Neural progenitor cell (in vitro differentiated cells): ENCODE measurements around the gene AGFG1. TPM values are rescaled to one million over a fixed set of nuclear protein-coding genes. Genes with fewer than 3 reads are reported as not detected.

Experiments used
- DNase-seq: peaks from one replicate; pipeline ENCODE4 v3.0.0-alpha.2; 2016; ENCODE audit warnings: low spot score
- H2AFZ ChIP-seq: fragments of 200-600 bp; sonication (generic); replicated peaks from 2 replicates; pipeline ENCODE4 v1.6.1; 2016; ENCODE audit warnings: antibody characterized with exemption
- H3F3A ChIP-seq: fragments of 200-600 bp; sonication (generic); 2 replicates; pipeline ENCODE4 v1.6.1; 2016; ENCODE audit warnings: antibody characterized with exemption, low read depth
- H3K27ac ChIP-seq: fragments of 200-600 bp; sonication (generic); 2 replicates; pipeline ENCODE4 v1.5.1; 2016; ENCODE audit warnings: mild to moderate bottlenecking
- H3K27me3 ChIP-seq: fragments of 200-600 bp; sonication (generic); 2 replicates; pipeline ENCODE4 v1.6.1; 2016; ENCODE audit warnings: mild to moderate bottlenecking, moderate library complexity
- H3K36me3 ChIP-seq: fragments of 200-600 bp; sonication (generic); 2 replicates; pipeline ENCODE4 v1.5.1; 2016
- H3K4me1 ChIP-seq: fragments of 200-600 bp; sonication (generic); 2 replicates; pipeline ENCODE4 v1.6.1; 2016; ENCODE audit warnings: mixed run types
- H3K4me2 ChIP-seq: fragments of 200-600 bp; sonication (generic); 2 replicates; pipeline ENCODE4 v1.6.1; 2016
- H3K4me3 ChIP-seq: fragments of 200-600 bp; sonication (generic); 2 replicates; pipeline ENCODE4 v1.5.1; 2016
- H3K79me2 ChIP-seq: fragments of 200-600 bp; sonication (generic); 2 replicates; pipeline ENCODE4 v1.6.1; 2016; ENCODE audit warnings: low read depth
- H3K9ac ChIP-seq: fragments of 200-600 bp; sonication (generic); 2 replicates; pipeline ENCODE4 v1.6.1; 2016
- H3K9me3 ChIP-seq: fragments of 200-600 bp; sonication (generic); 2 replicates; pipeline ENCODE4 v1.5.1; 2016; ENCODE audit warnings: low read depth
- H4K20me1 ChIP-seq: fragments of 200-600 bp; sonication (generic); 2 replicates; pipeline ENCODE4 v1.6.1; 2016; ENCODE audit warnings: low read depth
- H3K27ac Mint-ChIP-seq: 3 replicates; pipeline ENCODE4 v1.8.0; 2021; ENCODE audit warnings: mixed read lengths
- H3K27me3 Mint-ChIP-seq: 2 replicates; pipeline ENCODE4 v1.8.0; 2022; ENCODE audit warnings: low read depth, mild to moderate bottlenecking, inconsistent platforms, moderate library complexity, mixed read lengths; ENCODE audit not compliant: insufficient read depth
- H3K36me3 Mint-ChIP-seq: 3 replicates; pipeline ENCODE4 v1.8.0; 2021; ENCODE audit warnings: mixed read lengths
- H3K4me1 Mint-ChIP-seq: 3 replicates; pipeline ENCODE4 v1.8.0; 2021; ENCODE audit warnings: mixed read lengths
- H3K4me3 Mint-ChIP-seq: 3 replicates; pipeline ENCODE4 v1.8.0; 2021; ENCODE audit warnings: mild to moderate bottlenecking, moderate library complexity, mixed read lengths
- H3K9me3 Mint-ChIP-seq: 3 replicates; pipeline ENCODE4 v1.8.0; 2020; ENCODE audit warnings: mixed read lengths
- EZH2 ChIP-seq: fragments of 200-600 bp; sonication (generic); IDR thresholded peaks from 2 replicates; pipeline ENCODE4 v1.6.1; 2017; ENCODE audit warnings: antibody characterized with exemption, mild to moderate bottlenecking, moderate library complexity
- EZH2phosphoT487 ChIP-seq: fragments of 200-600 bp; sonication (generic); IDR thresholded peaks from 2 replicates; pipeline ENCODE4 v1.6.1; 2017; ENCODE audit warnings: antibody characterized with exemption
- total RNA-seq: library from RNA; depleted of rRNA; stranded (reverse); fragments of >200 nt; gene quantifications from 2 replicates; pipeline ENCODE4 v1.2.3, GENCODE V29; 2015; ENCODE audit warnings: low replicate concordance
- TF ChIP-seq, protein P1 (sequence below): fragments of 200-600 bp; sonication (generic); IDR thresholded peaks from 2 replicates; pipeline ENCODE4 v1.5.1; 2017; ENCODE audit warnings: antibody characterized with exemption, mild to moderate bottlenecking

AGFG1 gene
- total RNA-seq, 1 donor from 2014 or later, result 84.8 TPM

DNA sequence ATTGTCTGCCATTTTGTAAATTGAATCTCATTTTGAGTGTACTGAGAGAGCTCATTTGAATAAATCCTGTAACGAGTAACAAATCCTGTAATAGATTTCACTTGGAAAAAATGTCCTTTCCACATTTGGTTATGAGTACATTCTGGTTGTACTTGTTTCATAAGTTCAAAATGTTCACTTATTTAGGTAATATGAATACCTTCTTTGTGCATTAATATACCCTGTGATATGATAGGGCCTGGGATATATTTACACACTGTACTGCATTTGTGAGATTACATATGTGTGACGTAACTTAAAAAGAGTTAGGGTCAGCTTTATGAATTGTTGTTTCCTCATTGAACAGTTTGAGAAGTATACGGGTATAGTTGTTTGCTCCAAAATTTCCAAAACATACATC, 16.1 kb downstream of the AGFG1 start:
- Mint-ChIP-seq H3K4me3 (no peak overlapping the region), H3K27me3 (no peaks in the 10 kb centered on the region), H3K36me3 (peaks cover 25% of the 10 kb centered on the region), H3K9me3 (peaks cover 37% of the 10 kb centered on the region), H3K4me1 (peaks cover 2% of the 10 kb centered on the region), H3K27ac (no peak overlapping the region)
- no peaks in the 10 kb centered on the region for H3K36me3 ChIP-seq
- no peak for DNase-seq
- peaks cover 31% of the 10 kb centered on the region for H4K20me1 ChIP-seq
- H3K4me1 ChIP-seq, result no peaks in the 10 kb centered on the region
- no peaks in the 10 kb centered on the region for H3K27me3 ChIP-seq
- H3K4me2 ChIP-seq, result no peak overlapping the region
- TF ChIP-seq EZH2phosphoT487 (no peak), EZH2 (no peak)
- H3K9ac ChIP-seq, result no peak overlapping the region
- H3K9me3 ChIP-seq, result no peaks in the 10 kb centered on the region
- H2AFZ ChIP-seq, result no peak overlapping the region
- H3K27ac ChIP-seq, result no peak overlapping the region
- H3K4me3 ChIP-seq, result no peak overlapping the region
- peaks cover 100% of the 10 kb centered on the region for H3K79me2 ChIP-seq
- H3F3A ChIP-seq, result no peaks in the 10 kb centered on the region

GRCh38 chr2:227491386-227491785, 19.4 kb downstream of the AGFG1 start:
- Mint-ChIP-seq H3K4me3 (no peak overlapping the region), H3K27ac (no peak overlapping the region), H3K27me3 (no peaks in the 10 kb centered on the region), H3K36me3 (peaks cover 18% of the 10 kb centered on the region), H3K9me3 (peaks cover 13% of the 10 kb centered on the region), H3K4me1 (peaks cover 2% of the 10 kb centered on the region)
- TF ChIP-seq, protein P1, sequence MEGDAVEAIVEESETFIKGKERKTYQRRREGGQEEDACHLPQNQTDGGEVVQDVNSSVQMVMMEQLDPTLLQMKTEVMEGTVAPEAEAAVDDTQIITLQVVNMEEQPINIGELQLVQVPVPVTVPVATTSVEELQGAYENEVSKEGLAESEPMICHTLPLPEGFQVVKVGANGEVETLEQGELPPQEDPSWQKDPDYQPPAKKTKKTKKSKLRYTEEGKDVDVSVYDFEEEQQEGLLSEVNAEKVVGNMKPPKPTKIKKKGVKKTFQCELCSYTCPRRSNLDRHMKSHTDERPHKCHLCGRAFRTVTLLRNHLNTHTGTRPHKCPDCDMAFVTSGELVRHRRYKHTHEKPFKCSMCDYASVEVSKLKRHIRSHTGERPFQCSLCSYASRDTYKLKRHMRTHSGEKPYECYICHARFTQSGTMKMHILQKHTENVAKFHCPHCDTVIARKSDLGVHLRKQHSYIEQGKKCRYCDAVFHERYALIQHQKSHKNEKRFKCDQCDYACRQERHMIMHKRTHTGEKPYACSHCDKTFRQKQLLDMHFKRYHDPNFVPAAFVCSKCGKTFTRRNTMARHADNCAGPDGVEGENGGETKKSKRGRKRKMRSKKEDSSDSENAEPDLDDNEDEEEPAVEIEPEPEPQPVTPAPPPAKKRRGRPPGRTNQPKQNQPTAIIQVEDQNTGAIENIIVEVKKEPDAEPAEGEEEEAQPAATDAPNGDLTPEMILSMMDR, result no peak
- TF ChIP-seq EZH2 (no peak), EZH2phosphoT487 (no peak)
- Histone ChIP-seq H3K36me3 (peaks cover 7% of the 10 kb centered on the region), H3K9ac (no peak overlapping the region), H3K4me3 (no peak overlapping the region), H3K79me2 (peaks cover 100% of the 10 kb centered on the region), H3K27ac (no peak overlapping the region), H3F3A (no peaks in the 10 kb centered on the region), H3K4me2 (no peak overlapping the region), H3K27me3 (no peaks in the 10 kb centered on the region), H2AFZ (no peak overlapping the region), H4K20me1 (peaks cover 60% of the 10 kb centered on the region), H3K4me1 (no peaks in the 10 kb centered on the region), H3K9me3 (no peaks in the 10 kb centered on the region)
- no peak for DNase-seq

DNA sequence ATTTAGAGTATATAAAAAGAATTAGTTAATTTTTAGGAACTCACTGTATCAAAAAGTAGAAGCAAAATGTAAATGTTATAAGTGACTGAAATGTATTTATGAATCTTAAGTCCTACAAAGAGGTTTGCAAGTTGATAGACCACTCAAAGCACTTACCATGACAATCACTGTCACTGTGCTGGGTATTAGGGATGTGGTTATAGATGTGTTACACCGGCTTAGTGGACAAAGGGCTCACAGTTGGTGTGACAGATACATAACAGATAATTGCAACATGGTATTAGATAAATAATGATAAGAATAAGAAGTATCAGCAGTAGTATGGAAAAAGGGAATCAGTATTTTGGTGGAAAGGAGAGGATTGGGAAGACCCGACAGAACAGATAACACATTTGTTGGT, 21.6 kb downstream of the AGFG1 start:
- no peaks in the 10 kb centered on the region for H3K9me3 ChIP-seq
- peaks cover 2% of the 10 kb centered on the region for H3K4me1 Mint-ChIP-seq
- no peak for DNase-seq
- peaks cover 73% of the 10 kb centered on the region for H4K20me1 ChIP-seq
- H3K9ac ChIP-seq, result no peak overlapping the region
- H3K4me1 ChIP-seq, result no peaks in the 10 kb centered on the region
- peaks cover 100% of the 10 kb centered on the region for H3K79me2 ChIP-seq
- TF ChIP-seq, protein P1, result no peak
- TF ChIP-seq EZH2, result no peak
- TF ChIP-seq EZH2phosphoT487, result no peak
- H2AFZ ChIP-seq, result no peak overlapping the region
- no peaks in the 10 kb centered on the region for H3F3A ChIP-seq
- peaks cover 2% of the 10 kb centered on the region for H3K9me3 Mint-ChIP-seq
- H3K36me3 Mint-ChIP-seq, result peaks cover 15% of the 10 kb centered on the region
- H3K4me3 Mint-ChIP-seq, result no peak overlapping the region
- no peaks in the 10 kb centered on the region for H3K27me3 Mint-ChIP-seq
- no peak overlapping the region for H3K27ac Mint-ChIP-seq
- H3K27ac ChIP-seq, result no peak overlapping the region
- H3K4me3 ChIP-seq, result no peak overlapping the region
- H3K27me3 ChIP-seq, result no peaks in the 10 kb centered on the region
- H3K4me2 ChIP-seq, result no peak overlapping the region
- peaks cover 11% of the 10 kb centered on the region for H3K36me3 ChIP-seq

GRCh38 chr2:227497158-227497557, 25.2 kb downstream of the AGFG1 start:
- no peak overlapping the region for H3K4me2 ChIP-seq
- no peaks in the 10 kb centered on the region for H3K4me1 Mint-ChIP-seq
- H3K9me3 ChIP-seq, result no peaks in the 10 kb centered on the region

More at GRCh38 chr2:227497158-227497557, 25.2 kb downstream of the AGFG1 start:
- H3K36me3 ChIP-seq, result peaks cover 11% of the 10 kb centered on the region
- H3K27me3 ChIP-seq, result no peaks in the 10 kb centered on the region
- H4K20me1 ChIP-seq, result peaks cover 68% of the 10 kb centered on the region
- DNase-seq, result no peak
- Mint-ChIP-seq H3K9me3 (no peaks in the 10 kb centered on the region), H3K27me3 (no peaks in the 10 kb centered on the region), H3K4me3 (no peak overlapping the region), H3K27ac (no peak overlapping the region), H3K36me3 (peaks cover 20% of the 10 kb centered on the region)
- no peak overlapping the region for H3K4me3 ChIP-seq
- no peak overlapping the region for H3K9ac ChIP-seq
- H3K27ac ChIP-seq, result no peak overlapping the region
- peaks cover 100% of the 10 kb centered on the region for H3K79me2 ChIP-seq
- H3K4me1 ChIP-seq, result no peaks in the 10 kb centered on the region
- no peaks in the 10 kb centered on the region for H3F3A ChIP-seq
- no peak overlapping the region for H2AFZ ChIP-seq
- no peak for TF ChIP-seq EZH2phosphoT487
- TF ChIP-seq, protein P1, result no peak
- TF ChIP-seq EZH2, result no peak
